HG03460 (cell line): ENCODE results near the gene EIF2S3B.

Experiments used
- ATAC-seq: cut with Tn5 transposase; IDR thresholded peaks from one replicate; pipeline ENCODE4 v1.9.1; 2021; ENCODE audit not compliant: unreplicated experiment

EIF2S3B gene

GRCh38 chr12:10553148-10553547 is 47.5 kb downstream of the EIF2S3B start:
- no peak for ATAC-seq

GRCh38 chr12:10554228-10554755 is 48.6 kb downstream of the EIF2S3B start:
- ATAC-seq: no peak

- no peak for ATAC-seq
Measured at GRCh38 chr12:10554756-10555481, 49.2 kb downstream of the EIF2S3B start.

GRCh38 chr12:10557329-10557728 is 51.6 kb downstream of the EIF2S3B start:
- ATAC-seq: no peak

- ATAC-seq: no peak
Measured at GRCh38 chr12:10557766-10558165, 52.1 kb downstream of the EIF2S3B start.
